ENCODE results near the gene MICALL1.

The MICALL1 gene

GRCh38 chr22:37905534-37906363 is at the start of gene MICALL1:
Gene MICALL1, plus strand, starts transcription at chr22:37906297. Its CDS starts 126 bp downstream, at chr22:37906423.
- peak in 1 of 2 donors; percentile 50 for DNase-seq

DNA sequence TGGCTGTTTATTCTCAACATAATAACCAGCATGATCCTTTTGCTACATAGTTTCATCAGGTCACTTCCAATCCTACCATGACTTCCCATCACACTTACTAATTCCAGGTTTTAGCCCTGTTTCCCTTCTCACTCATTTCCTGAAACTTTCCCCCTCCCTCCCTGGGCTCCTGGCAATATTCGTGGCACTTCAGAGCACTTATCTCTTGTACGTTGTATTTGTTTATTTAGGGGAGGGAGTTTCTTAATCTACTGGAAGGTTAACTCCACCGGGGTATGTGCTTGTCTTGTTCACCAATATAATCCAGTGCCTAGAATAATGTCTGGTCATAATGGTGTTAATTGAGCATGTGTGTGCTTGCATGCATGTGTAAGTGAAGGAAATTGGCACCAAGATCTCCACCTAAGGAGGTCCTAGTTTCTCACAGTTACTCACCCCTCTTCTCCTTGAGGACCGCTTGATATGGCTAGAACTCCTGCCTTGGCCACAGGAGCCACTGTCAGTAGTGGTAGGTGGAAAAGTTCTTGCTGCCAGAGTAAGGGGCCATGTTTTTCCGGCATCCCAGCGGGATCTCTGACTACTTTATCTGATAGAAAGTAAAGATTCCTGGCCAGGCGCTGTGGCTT is 45.2 kb upstream of the MICALL1 start:
- no peak for DNase-seq

DNA sequence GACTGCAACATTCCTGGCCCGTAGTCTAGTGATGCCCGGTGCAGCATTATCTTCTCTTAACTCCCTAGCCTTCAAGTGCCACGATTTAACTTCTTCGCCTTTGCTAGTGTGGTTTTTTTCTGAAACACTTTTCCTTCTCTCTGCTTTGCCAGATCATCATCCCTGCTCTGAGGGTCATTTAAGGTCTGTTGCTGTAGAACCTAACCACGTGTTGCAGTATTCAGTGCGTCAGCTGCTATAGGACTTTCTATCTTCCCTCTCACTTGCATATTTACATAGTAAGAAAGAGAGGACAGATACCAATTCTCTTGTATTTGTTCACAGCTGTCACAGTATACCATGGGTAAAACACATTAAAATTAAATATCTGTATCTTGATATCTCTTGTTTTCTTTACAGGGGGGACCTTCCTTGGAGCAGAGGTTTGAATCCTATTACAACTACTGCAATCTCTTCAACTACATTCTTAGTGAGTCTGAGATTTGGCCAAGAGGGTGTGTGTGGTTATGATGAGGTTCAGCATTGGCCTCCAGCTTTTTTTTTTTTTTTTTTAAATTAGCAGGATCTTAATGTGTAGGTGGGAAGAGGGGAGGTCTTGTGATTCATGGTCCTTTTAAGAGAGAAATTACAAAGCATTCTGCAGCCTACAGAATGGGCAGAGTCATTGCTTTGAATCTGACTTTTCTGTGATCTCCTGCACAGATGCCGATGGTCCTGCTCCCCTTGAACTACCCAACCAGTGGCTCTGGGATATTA is 43.3 kb upstream of the MICALL1 start:
- no peak for DNase-seq

DNA sequence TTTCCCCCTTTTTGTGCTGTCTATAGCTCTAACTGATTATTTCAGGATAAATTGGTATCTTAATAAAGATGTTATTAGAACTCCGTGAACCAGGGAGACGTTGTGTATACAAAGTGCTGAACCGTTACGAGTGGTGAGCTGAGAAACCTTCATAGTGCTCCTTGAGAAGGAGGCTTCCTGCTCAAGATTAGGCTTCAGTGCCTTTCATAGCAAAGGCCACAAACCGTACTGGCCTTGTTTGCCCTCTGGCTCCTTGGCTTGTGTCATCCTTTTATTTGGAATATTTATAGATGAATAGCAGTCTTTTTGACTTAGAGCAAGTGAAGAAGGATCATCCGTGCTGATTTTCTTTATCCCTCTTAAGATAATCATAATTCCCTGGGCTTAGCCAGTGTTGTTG is 40.6 kb upstream of the MICALL1 start:
- DNase-seq, result no peak

GRCh38 chr22:37870273-37870672 is 35.8 kb upstream of the MICALL1 start:
- DNase-seq, result no peak

DNA sequence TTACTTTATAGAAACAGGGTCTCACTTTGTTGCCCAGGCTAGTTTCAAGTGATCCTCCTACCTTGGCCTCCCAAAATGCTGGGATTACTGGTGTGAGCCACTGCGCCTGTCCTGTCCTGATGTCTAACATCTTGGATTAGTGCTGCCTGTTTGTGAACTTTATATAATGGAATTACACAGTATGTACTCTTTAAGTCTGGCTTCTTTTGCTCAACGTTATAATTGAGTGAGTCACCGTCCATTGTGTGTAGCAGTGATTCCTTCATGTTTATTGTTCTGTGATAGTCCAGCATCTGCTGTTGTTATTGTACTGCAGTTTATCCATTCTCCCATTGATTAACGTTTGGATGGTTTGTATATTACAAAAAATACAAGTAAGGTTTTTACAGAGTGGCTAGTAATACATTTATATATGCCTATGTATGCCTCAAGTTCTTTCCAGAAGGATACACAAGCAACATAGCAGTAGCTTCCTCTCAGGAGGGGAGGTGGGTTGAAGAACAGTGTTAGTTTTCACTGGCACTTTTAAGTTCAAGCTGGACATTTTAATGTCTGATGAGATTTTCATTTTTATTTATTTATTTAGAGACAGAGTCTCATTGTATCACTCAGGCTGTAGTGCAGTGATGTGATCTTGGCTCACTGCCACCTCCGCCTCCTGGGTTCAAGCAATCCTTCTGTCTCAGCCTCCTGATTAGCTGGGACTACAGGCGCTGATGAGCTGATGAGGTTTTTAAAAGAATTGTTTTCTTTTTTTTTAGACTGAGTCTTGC is 25.2 kb upstream of the MICALL1 start:
- DNase-seq, result peak in 1 of 2 donors; percentile 35

- DNase-seq, result no peak
Measured at GRCh38 chr22:37884420-37884819, 21.7 kb upstream of the MICALL1 start.

DNA sequence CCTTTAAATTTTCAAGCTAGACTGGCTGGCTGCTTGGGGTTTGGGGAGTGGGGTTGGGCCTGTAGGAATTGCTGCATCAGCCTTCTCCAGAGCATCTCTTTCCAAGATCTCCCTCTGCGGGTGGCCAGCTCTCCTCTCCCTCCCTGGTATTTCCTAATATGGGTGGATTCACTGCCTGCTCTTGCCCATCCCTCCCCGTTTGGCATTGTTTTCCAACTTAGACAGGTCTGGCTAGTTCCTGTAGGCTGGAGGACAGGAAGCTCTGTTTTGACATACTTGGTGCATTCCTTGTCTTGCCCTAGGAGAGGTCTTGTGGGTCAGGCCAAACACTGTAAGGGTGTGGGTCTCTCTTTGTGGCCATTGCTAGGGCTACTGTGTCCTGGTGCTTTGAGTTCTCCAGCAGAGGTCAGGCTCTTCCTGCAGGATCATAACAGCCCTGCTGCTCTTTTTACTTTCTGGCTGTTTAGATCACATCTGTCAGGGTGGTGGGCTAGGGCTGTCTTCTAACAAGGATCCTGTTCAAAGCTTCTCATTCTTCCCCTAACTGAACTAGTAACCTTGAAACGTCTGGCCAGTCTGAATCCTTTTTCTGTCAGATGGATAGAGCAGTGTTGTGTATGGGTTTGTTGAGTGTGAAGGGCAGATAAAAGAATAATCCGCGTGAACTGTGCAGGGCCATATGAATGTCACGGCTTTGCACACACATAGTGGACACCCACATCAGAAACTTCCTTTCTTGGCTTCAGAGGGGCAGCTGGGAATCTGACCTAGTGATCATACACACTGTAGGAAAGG is 18.3 kb upstream of the MICALL1 start:
- DNase-seq, result peak; percentile 44 to 49

DNA sequence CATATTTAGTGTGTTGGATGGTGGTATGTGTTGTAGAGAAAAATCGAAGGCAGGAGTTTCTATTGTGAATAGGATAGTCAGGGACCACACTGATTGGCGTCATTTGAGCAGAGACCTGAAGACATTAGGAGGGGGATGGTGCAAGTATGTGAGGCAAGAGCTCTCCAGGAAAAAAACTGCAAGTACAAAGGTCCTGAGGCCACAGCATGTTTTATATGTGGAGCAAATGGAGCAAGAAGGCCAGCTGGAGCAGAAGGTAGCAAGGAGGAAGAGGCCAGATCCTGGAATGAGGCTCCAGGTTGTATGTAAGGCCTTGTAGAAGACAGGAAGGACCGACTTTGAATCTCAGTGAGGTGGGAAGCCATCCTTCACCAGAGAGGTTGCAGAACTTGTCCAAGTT is 14.2 kb upstream of the MICALL1 start:
- no peak for DNase-seq

DNA sequence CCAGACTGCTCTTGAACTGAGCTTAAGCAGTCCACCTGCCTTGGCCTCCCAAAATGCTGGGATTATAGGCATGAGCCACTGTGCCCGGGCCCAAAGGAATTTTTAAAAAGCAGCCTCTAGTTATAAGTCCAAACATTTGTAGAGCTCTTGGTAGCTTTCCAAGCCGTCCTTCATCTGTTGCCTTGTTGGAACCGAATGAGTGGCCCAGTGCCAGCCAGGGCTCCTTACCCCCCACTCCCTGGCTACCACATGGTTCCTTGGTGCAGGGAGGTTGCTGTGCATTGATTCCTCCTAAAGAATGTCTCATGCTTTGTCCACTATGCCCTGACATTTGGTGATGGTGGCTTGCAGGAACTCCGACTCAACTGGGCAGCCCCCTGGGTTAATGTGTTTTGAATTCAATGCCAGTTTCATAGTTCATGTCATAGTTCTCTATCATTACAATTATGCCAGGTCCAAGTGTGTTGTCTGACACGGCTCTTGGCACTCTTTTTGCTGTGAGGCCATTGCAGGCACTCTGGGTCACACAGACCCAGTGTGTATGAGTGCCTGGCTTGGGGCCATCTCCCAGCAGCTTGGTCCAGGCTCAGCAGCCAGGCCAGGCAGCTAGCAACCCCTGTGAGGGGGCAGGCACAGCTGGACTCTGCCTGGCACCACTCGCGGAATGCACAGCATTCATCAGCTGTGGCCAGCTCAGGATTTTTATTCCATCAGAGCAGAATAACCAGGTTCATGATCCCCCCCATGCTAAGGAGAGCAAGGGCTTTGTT is 13.3 kb upstream of the MICALL1 start:
- DNase-seq, result peak; percentile 85 to 94

GRCh38 chr22:37893583-37893983 is 12.5 kb upstream of the MICALL1 start:
- DNase-seq, result no peak

DNA sequence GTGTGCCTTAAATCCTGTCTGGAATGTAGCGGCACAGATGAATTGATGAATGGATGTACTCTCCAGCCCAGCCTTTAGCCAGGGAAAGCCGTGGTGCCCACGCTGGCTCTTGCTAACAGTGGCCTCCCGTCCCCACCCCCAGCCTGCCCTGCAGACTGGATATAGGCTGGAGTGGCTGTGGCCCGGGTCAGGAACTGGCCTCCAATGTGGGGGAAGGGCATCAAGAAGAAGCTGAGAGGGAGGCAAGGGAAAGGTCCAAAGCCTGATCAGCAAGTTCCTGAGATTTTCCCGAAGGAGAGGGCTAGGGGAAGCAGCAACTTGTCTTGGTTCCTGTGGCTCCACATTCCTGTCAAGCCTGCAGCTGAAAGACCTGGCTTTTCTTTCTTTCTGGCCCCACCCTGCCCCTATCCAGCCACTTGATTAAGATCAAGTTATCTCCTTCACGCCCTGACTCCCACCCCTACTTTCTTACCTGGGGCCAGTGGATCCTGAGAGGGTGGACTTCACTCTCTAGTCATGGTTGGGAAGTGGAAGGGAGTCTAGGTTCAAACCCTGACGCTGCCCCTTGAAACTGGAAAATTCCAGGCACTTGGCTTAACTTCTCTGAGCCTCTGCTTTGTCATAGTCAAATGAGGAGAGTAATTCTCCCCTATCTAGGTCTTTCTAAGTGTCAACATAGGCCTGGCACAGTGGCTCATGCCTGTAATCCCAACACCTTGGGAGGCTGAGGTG is 11.0 kb upstream of the MICALL1 start:
- DNase-seq, result no peak

GRCh38 chr22:37896181-37896592 is 9.9 kb upstream of the MICALL1 start:
- no peak for DNase-seq

GRCh38 chr22:37896939-37897338 is 9.2 kb upstream of the MICALL1 start:
- no peak for DNase-seq

DNA sequence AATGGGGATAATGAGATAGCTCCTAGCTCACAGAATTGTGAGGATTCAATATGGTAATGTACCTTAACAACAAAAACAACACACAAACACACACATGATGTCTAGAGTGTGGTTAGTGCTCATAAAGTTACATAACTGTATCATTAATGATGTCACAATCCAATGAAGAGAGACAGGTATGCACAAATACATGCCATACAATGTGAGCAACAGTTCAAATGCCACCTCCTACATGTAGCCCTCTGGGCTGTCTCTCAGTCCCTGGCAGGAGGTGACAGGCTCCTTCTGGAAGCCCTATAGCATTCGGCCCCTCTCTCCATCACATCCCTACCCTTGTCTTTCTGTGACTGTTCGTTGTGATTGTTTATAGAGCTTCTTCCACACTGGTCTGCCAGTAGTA is 8.3 kb upstream of the MICALL1 start:
- DNase-seq, result no peak

DNA sequence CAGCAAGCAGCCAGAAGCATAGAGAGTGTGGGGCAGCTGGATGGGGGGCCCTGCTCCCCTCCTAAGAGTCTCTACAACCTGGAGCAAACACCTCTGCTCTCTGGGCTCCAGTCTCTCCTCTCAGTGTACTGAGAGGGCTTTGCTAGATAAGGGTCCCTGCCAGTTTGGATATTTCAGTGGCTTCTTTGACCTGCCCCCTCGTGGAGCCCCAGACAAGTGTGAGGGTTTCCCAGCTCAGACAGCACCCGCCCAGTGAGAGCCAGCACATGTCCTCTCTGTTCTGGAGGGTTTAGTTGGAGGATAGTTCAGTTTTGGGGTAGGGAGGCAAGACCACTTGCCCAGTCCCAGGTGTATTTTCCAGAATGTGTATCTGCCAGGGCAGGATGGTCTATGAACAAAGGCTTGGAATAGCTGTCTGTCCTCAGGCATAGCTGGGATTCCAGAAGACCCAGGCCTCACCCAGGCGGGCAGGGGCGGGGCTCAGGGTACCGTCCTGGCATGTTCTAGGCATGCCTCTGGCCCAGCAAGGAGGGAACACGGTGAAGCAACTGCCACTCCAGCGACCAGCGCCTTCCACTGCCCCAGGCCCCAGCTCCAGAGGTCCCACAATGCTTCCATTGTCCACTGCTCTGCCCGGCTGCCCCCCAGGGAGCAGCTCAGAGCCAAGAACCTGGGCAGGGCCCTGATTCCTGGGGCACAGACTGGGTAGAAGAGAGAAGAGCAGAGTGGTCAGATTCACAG is 7.5 kb upstream of the MICALL1 start:
- peak; percentile 58 to 75 for DNase-seq

GRCh38 chr22:37904572-37905533 is 1.2 kb upstream of the MICALL1 start:
- no peak for DNase-seq

GRCh38 chr22:37906364-37907008 is 389 bp downstream of the MICALL1 start:
- DNase-seq, result no peak
